ENCODE data around the gene IL1F10.

- TF ChIP-seq CTCF (IDR thresholded peaks at IDR 0.05; ENCODE audit: insufficient read depth, low read length, poor library complexity, severe bottlenecking): no peak
- no peak for TF ChIP-seq EZH2phosphoT487 (conservative IDR thresholded peaks at IDR 0.05; ENCODE audit: low read length)
Observed at GRCh38 chr2:113072584-113072983, 4.8 kb downstream of the IL1F10 start.
